ENCODE results near the gene CSRNP3. TPM values are rescaled to one million over a fixed set of nuclear protein-coding genes. Genes with fewer than 3 reads are reported as not detected.

The CSRNP3 gene
- total RNA-seq, 1 experiment from 2014 or later: 39.5 TPM

DNA sequence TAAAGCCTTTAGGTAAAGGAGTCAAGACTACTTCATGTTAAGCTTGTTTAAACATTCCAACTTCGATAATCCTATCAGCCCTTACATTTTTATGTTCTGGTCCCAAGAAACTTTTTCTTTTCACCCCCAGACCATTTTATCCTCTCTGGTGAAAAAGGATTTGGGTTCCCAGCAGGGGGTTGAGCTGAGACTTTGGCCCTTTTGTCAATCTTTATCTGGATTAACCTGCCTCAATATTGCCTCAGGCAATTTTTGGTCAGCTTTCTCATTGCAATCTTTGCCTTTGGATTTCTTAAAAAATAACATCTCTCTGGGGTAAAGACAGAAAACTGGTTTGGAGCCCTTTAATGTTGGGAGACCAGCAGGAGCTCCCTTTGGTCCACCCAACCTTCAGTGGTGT, 33.9 kb upstream of the CSRNP3 start:
- Histone ChIP-seq H3K36me3 (ENCODE audit: insufficient read depth, low read length, poor library complexity, severe bottlenecking) (no peaks in the 10 kb centered on the region), H3K27ac (ENCODE audit: low read depth, low read length, poor library complexity, severe bottlenecking) (no peak overlapping the region), H3K4me1 (ENCODE audit: insufficient read depth, low read length, poor library complexity, severe bottlenecking) (peaks cover 38% of the 10 kb centered on the region), H3K9me3 (ENCODE audit: low read depth, low read length, poor library complexity, severe bottlenecking) (no peaks in the 10 kb centered on the region), H3K4me3 (ENCODE audit: low read depth, low read length, poor library complexity, severe bottlenecking) (no peak overlapping the region), H3K27me3 (replicated peaks; ENCODE audit: insufficient read depth, low read depth, low read length, poor library complexity) (no peaks in the 10 kb centered on the region)
- BruUV-seq (replicated peaks): no TSS peak
- TF ChIP-seq EZH2 (IDR thresholded peaks at IDR 0.05; ENCODE audit: borderline replicate concordance, low read depth, low read length, poor library complexity, severe bottlenecking): no peak
- TF ChIP-seq, protein P1, sequence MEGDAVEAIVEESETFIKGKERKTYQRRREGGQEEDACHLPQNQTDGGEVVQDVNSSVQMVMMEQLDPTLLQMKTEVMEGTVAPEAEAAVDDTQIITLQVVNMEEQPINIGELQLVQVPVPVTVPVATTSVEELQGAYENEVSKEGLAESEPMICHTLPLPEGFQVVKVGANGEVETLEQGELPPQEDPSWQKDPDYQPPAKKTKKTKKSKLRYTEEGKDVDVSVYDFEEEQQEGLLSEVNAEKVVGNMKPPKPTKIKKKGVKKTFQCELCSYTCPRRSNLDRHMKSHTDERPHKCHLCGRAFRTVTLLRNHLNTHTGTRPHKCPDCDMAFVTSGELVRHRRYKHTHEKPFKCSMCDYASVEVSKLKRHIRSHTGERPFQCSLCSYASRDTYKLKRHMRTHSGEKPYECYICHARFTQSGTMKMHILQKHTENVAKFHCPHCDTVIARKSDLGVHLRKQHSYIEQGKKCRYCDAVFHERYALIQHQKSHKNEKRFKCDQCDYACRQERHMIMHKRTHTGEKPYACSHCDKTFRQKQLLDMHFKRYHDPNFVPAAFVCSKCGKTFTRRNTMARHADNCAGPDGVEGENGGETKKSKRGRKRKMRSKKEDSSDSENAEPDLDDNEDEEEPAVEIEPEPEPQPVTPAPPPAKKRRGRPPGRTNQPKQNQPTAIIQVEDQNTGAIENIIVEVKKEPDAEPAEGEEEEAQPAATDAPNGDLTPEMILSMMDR (conservative IDR thresholded peaks at IDR 0.05; ENCODE audit: low read depth, low read length): no peak
- POLR2A ChIA-PET (ENCODE audit: low non-redundant PET): no interaction called here
- intact Hi-C loops (cut with micrococcal nuclease; ENCODE audit: unreplicated experiment): no loop called here
- DNase-seq (ENCODE audit: low spot score): no peak
- CTCF ChIA-PET: no interaction called here

GRCh38 chr2:165436559-165436958, 32.9 kb upstream of the CSRNP3 start:
- H3K9me3 ChIP-seq (ENCODE audit: low read depth, low read length, poor library complexity, severe bottlenecking): no peaks in the 10 kb centered on the region
- POLR2A ChIA-PET (ENCODE audit: low non-redundant PET): interaction anchor here (0.5 kb wide), 1 partner anchor 189 kb away, joined by 8 read pairs; no protein-coding TSS in a partner anchor
- no peaks in the 10 kb centered on the region for H3K27me3 ChIP-seq (replicated peaks; ENCODE audit: insufficient read depth, low read depth, low read length, poor library complexity)
- no peak for DNase-seq (ENCODE audit: low spot score)
- TF ChIP-seq, protein P1 (conservative IDR thresholded peaks at IDR 0.05; ENCODE audit: low read depth, low read length): no peak
- TF ChIP-seq EZH2 (IDR thresholded peaks at IDR 0.05; ENCODE audit: borderline replicate concordance, low read depth, low read length, poor library complexity, severe bottlenecking): no peak
- H3K36me3 ChIP-seq (ENCODE audit: insufficient read depth, low read length, poor library complexity, severe bottlenecking): no peaks in the 10 kb centered on the region
- BruUV-seq (replicated peaks): no TSS peak
- H3K4me1 ChIP-seq (ENCODE audit: insufficient read depth, low read length, poor library complexity, severe bottlenecking): peaks cover 36% of the 10 kb centered on the region
- H3K4me3 ChIP-seq (ENCODE audit: low read depth, low read length, poor library complexity, severe bottlenecking): no peak overlapping the region
- intact Hi-C loops (cut with micrococcal nuclease; ENCODE audit: unreplicated experiment): no loop called here
- no peak overlapping the region for H3K27ac ChIP-seq (ENCODE audit: low read depth, low read length, poor library complexity, severe bottlenecking)
- CTCF ChIA-PET: no interaction called here

GRCh38 chr2:165440367-165440766, 29.1 kb upstream of the CSRNP3 start:
- peak overlapping the region; percentile 51 for H3K27ac ChIP-seq (ENCODE audit: low read depth, low read length, poor library complexity, severe bottlenecking)
- no peaks in the 10 kb centered on the region for H3K36me3 ChIP-seq (ENCODE audit: insufficient read depth, low read length, poor library complexity, severe bottlenecking)
- CTCF ChIA-PET: no interaction called here
- H3K9me3 ChIP-seq (ENCODE audit: low read depth, low read length, poor library complexity, severe bottlenecking): no peaks in the 10 kb centered on the region
- intact Hi-C loops (cut with micrococcal nuclease; ENCODE audit: unreplicated experiment): no loop called here
- no peaks in the 10 kb centered on the region for H3K27me3 ChIP-seq (replicated peaks; ENCODE audit: insufficient read depth, low read depth, low read length, poor library complexity)
- H3K4me3 ChIP-seq (ENCODE audit: low read depth, low read length, poor library complexity, severe bottlenecking): no peak overlapping the region
- POLR2A ChIA-PET (ENCODE audit: low non-redundant PET): interaction anchor here (0.9 kb wide), 1 partner anchor 44 kb away, joined by 5 read pairs; no protein-coding TSS in a partner anchor
- peaks cover 21% of the 10 kb centered on the region for H3K4me1 ChIP-seq (ENCODE audit: insufficient read depth, low read length, poor library complexity, severe bottlenecking)
- DNase-seq (ENCODE audit: low spot score): peak; percentile 90
- no TSS peak for BruUV-seq (replicated peaks)
- TF ChIP-seq EZH2 (IDR thresholded peaks at IDR 0.05; ENCODE audit: borderline replicate concordance, low read depth, low read length, poor library complexity, severe bottlenecking): no peak
- TF ChIP-seq, protein P1 (conservative IDR thresholded peaks at IDR 0.05; ENCODE audit: low read depth, low read length): no peak
